Measurements from ENCODE around the gene TAAR8. TPM values are rescaled to one million over a fixed set of nuclear protein-coding genes. Genes with fewer than 3 reads are reported as not detected.

The TAAR8 gene
- total and polyA plus RNA-seq, 2 of the 13 experiments (the other 11 are each of a cell fraction or from before 2014, with no cell fraction given): 0.07 TPM; not detected in 1

GRCh38 chr6:132512638-132513632, 39.5 kb upstream of the TAAR8 start, which contains the start of gene STX7 (continued):
- TF ChIP-seq ZNF160 (CRISPR knock-in tag; IDR thresholded peaks at IDR 0.05): peak; percentile 91
- TF ChIP-seq SETDB1 (CRISPR knock-in tag; IDR thresholded peaks at IDR 0.05; ENCODE audit: borderline replicate concordance): no peak
- TF ChIP-seq NAIF1 (CRISPR knock-in tag; IDR thresholded peaks at IDR 0.05; ENCODE audit: borderline replicate concordance): no peak
- peak; percentile 87; the same call in 1 of the 2 replicates for TF ChIP-seq KLF13 (CRISPR knock-in tag; IDR thresholded peaks at IDR 0.05)
- TF ChIP-seq MED8 (CRISPR knock-in tag; IDR thresholded peaks at IDR 0.05; ENCODE audit: insufficient replicate concordance): peak; percentile 70
- peak; percentile 52; the same call in 1 of the 2 replicates for TF ChIP-seq MAZ (IDR thresholded peaks at IDR 0.05; ENCODE audit: borderline replicate concordance, low read depth, low read length)
- TF ChIP-seq MAZ (CRISPR knock-in tag; IDR thresholded peaks at IDR 0.05; ENCODE audit: low read depth): peak; percentile 96
- peak; percentile 83 for TF ChIP-seq U2AF1 (optimal IDR thresholded peaks at IDR 0.05; ENCODE audit: low read depth, low read length)
- TF ChIP-seq, protein P1, sequence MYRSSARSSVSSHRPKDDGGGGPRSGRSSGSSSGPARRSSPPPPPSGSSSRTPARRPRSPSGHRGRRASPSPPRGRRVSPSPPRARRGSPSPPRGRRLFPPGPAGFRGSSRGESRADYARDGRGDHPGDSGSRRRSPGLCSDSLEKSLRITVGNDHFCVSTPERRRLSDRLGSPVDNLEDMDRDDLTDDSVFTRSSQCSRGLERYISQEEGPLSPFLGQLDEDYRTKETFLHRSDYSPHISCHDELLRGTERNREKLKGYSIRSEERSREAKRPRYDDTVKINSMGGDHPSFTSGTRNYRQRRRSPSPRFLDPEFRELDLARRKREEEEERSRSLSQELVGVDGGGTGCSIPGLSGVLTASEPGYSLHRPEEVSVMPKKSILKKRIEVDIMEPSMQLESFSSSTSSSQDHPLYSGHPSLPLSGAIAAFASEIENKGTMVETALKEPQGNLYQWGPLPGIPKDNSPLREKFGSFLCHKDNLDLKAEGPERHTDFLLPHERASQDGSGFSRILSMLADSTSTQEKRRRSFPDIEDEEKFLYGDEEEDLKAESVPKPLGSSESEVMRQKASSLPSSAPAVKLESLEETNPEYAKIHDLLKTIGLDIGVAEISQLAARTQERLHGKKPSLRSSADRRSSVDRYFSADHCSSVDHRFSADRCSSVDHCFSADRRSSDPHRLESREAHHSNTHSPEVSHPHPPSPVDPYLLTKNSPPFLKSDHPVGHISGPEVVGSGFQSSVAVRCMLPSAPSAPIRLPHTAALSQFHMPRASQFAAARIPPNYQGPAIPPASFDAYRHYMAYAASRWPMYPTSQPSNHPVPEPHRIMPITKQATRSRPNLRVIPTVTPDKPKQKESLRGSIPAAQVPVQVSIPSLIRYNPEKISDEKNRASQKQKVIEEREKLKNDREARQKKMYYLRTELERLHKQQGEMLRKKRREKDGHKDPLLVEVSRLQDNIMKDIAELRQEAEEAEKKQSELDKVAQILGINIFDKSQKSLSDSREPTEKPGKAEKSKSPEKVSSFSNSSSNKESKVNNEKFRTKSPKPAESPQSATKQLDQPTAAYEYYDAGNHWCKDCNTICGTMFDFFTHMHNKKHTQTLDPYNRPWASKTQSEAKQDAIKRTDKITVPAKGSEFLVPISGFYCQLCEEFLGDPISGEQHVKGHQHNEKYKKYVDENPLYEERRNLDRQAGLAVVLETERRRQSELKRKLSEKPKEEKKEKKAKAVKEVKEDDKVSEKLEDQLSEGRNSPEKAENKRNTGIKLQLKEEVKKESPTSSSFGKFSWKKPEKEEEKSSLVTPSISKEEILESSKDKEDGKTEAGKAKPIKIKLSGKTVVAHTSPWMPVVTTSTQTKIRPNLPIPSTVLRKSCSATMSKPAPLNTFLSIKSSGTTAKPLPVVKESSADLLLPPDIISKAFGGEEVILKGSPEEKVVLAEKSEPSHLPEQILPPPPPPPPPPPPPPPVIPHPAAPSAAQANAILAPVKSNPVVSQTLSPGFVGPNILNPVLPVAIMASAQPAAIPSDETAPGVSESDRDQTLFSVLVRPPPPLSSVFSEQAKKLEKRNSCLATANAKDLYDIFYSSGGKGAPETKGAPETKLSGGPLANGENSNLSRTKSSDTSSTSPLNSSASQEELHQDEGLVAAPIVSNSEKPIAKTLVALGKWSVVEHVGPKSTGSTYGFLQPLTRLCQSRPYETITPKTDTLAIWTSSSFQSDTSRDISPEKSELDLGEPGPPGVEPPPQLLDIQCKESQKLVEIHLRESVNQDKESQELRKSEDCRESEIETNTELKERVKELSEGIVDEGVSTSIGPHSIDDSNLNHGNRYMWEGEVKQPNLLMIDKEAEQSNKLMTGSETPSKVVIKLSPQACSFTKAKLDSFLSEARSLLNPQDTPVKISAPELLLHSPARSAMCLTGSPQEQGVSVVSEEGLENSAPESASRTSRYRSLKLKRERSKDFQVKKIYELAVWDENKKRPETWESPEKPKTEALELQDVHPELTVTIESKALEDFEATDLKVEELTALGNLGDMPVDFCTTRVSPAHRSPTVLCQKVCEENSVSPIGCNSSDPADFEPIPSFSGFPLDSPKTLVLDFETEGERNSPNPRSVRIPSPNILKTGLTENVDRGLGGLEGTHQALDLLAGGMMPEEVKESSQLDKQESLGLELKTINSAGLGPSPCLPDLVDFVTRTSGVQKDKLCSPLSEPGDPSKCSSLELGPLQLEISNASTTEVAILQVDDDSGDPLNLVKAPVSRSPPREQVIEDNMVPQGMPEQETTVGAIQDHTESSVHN (CRISPR knock-in tag; IDR thresholded peaks at IDR 0.05): peak; percentile 75; the same call in 1 of the 2 replicates
- no peak for TF ChIP-seq RAD51 (IDR thresholded peaks at IDR 0.05; ENCODE audit: borderline replicate concordance)
- TF ChIP-seq BRCA1 (CRISPR knock-in tag; IDR thresholded peaks at IDR 0.05): peak; percentile 65; the same call in 1 of the 2 replicates
- peak; percentile 74; the same call in 1 of the 2 replicates for TF ChIP-seq ZNF749 (CRISPR knock-in tag; IDR thresholded peaks at IDR 0.05; ENCODE audit: borderline replicate concordance)
- no peak; the same call in 1 of the 2 replicates for TF ChIP-seq CENPBD1 (CRISPR knock-in tag; IDR thresholded peaks at IDR 0.05; ENCODE audit: borderline replicate concordance, low read depth)
- no peak for TF ChIP-seq ZNF256 (CRISPR knock-in tag; conservative IDR thresholded peaks at IDR 0.05)
- peak; percentile 78 to 85 for TF ChIP-seq MAFK (conservative IDR thresholded peaks at IDR 0.05 in 1 of 2, IDR thresholded peaks at IDR 0.05 in 1 of 2; ENCODE audit: low read length in 2 of 2)
- no peak for TF ChIP-seq SCMH1 (CRISPR knock-in tag; IDR thresholded peaks at IDR 0.05; ENCODE audit: borderline replicate concordance)
- TF ChIP-seq TGIF2 (CRISPR knock-in tag; IDR thresholded peaks at IDR 0.05): peak; percentile 59; the same call in 1 of the 2 replicates
- TF ChIP-seq, protein P2, sequence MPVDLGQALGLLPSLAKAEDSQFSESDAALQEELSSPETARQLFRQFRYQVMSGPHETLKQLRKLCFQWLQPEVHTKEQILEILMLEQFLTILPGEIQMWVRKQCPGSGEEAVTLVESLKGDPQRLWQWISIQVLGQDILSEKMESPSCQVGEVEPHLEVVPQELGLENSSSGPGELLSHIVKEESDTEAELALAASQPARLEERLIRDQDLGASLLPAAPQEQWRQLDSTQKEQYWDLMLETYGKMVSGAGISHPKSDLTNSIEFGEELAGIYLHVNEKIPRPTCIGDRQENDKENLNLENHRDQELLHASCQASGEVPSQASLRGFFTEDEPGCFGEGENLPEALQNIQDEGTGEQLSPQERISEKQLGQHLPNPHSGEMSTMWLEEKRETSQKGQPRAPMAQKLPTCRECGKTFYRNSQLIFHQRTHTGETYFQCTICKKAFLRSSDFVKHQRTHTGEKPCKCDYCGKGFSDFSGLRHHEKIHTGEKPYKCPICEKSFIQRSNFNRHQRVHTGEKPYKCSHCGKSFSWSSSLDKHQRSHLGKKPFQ (CRISPR knock-in tag; IDR thresholded peaks at IDR 0.05; ENCODE audit: insufficient replicate concordance): peak; percentile 48

Measured in HepG2 (cell line).